ENCODE data around the gene GNL2.

The GNL2 gene
- 60.9 to 68.0 reads per million in 2 donors for total RNA-seq

- DNase-seq, result peak; percentile 94
Observed at GRCh38 chr1:37595440-37596181, at the start of gene GNL2. TSS of gene GNL2 (minus strand) at chr1:37595937. CDS start at chr1:37595822, 115 bp downstream.

- no peak for DNase-seq
Observed at GRCh38 chr1:37641059-37641458, 45.3 kb upstream of the GNL2 start.

GRCh38 chr1:37636435-37636834 lies 40.7 kb upstream of the GNL2 start:
- DNase-seq, result no peak

- no peak for DNase-seq
Observed at GRCh38 chr1:37634992-37635902, 39.5 kb upstream of the GNL2 start.

GRCh38 chr1:37634244-37634991 lies 38.7 kb upstream of the GNL2 start, which contains the start of gene RSPO1:
TSS of gene RSPO1 (minus strand) at chr1:37634892. CDS start at chr1:37629661, 5,231 bp downstream.
- DNase-seq, result no peak

GRCh38 chr1:37633938-37634243 lies 38.2 kb upstream of the GNL2 start:
- DNase-seq, result no peak

GRCh38 chr1:37633040-37633937 lies 37.6 kb upstream of the GNL2 start:
- DNase-seq, result no peak

- no peak for DNase-seq
Observed at GRCh38 chr1:37631036-37631435, 35.3 kb upstream of the GNL2 start.

- no peak for DNase-seq
Observed at GRCh38 chr1:37630426-37631028, 34.8 kb upstream of the GNL2 start.

- DNase-seq, result no peak
Observed at GRCh38 chr1:37629726-37630425, 34.1 kb upstream of the GNL2 start.

GRCh38 chr1:37629008-37629407 lies 33.3 kb upstream of the GNL2 start:
- no peak for DNase-seq

GRCh38 chr1:37628026-37628556 lies 32.4 kb upstream of the GNL2 start:
- DNase-seq, result no peak

GRCh38 chr1:37622131-37622530 lies 26.4 kb upstream of the GNL2 start:
- DNase-seq, result no peak

GRCh38 chr1:37621326-37621870 lies 25.7 kb upstream of the GNL2 start:
- DNase-seq, result no peak

GRCh38 chr1:37620707-37621106 lies 25.0 kb upstream of the GNL2 start:
- DNase-seq, result no peak

GRCh38 chr1:37616330-37616729 lies 20.6 kb upstream of the GNL2 start:
- DNase-seq, result no peak

- no peak for DNase-seq
Observed at GRCh38 chr1:37614105-37614504, 18.4 kb upstream of the GNL2 start.

- DNase-seq, result no peak
Observed at GRCh38 chr1:37612186-37612585, 16.4 kb upstream of the GNL2 start.

GRCh38 chr1:37609994-37610393 lies 14.3 kb upstream of the GNL2 start:
- DNase-seq, result no peak

- no peak for DNase-seq
Observed at GRCh38 chr1:37609002-37609401, 13.3 kb upstream of the GNL2 start.

All from activated gamma-delta T cell (primary cell).